ENCODE results near the gene PTPN23. TPM values are rescaled to one million over a fixed set of nuclear protein-coding genes. Genes with fewer than 3 reads are reported as not detected.
"Not testable (repeated sequence)": the region's sequence is repeated elsewhere in the genome, so short reads cannot be mapped to it uniquely, and the experiment has no call there.

Gene PTPN23
- polyA plus RNA-seq, 1 donor from 2014 or later: 5.0 TPM

DNA sequence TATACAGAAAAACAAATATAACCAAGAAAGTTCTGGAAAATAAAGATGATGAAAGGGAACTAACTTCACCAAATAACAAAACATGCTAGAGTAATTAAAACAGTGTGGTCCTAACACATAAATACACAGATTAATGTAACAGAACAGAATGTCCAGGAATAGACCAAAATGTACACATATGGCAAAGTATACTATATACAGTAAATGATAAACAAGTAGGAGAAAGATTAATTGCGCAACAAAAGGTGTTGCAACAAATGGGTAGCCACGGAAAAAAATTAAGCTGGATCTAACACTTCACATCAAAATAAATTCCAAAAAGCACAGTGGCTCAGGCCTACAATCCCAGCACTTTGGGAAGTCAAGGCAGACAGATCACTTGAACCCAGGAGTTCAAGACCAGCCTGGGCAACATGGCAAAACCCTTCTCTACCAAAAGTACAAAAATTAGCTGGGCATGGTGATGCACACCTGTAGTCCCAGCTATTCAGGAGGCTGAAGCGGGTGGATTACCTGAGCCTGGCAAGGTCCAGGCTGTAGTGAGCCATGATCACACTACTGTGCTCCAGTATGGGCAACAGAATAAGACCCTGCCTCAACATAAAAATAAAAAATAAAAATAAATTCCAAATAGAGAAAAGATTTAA is 75.1 kb downstream of the PTPN23 start:
- H3K4me3 Mint-ChIP-seq: no peak overlapping the region

DNA sequence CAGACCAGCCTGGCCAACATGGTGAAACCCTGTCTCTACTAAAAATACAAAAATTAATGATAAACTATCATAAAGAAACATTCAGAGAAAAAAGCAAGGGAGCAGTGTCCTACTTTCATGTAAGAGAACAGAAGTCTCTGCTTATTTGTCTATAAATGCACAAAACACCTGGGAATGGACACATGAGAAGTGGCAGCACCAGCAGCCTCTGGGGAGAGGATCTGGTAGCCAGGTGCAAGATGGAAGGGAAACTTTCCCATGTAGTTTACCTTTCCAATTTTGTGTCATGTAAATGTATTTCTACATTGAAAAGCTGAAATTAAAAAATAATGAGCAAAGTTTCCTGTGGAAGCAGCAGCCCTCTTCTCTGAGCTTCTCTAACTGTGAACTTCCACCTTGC is 76.2 kb downstream of the PTPN23 start:
- Mint-ChIP-seq H3K4me3 (no peak overlapping the region), H3K4me1 (peaks cover 14 to 29% (median 19%) of the 10 kb centered on the region in 3 donors), H3K9me3 (peaks cover 1 to 6% (median 2%) of the 10 kb centered on the region in 3 donors), H3K27ac (no peak overlapping the region), H3K27me3 (no peaks in the 10 kb centered on the region), H3K36me3 (peaks cover 11% of the 10 kb centered on the region)

More for the DNA sequence above, 75.1 kb downstream of the PTPN23 start:
- H3K9me3 Mint-ChIP-seq: peaks cover 1 to 6% (median 2%) of the 10 kb centered on the region in 3 donors
- H3K36me3 Mint-ChIP-seq: peaks cover 9% of the 10 kb centered on the region
- peaks cover 12 to 32% (median 18%) of the 10 kb centered on the region in 3 donors for H3K4me1 Mint-ChIP-seq
- H3K27me3 Mint-ChIP-seq: no peaks in the 10 kb centered on the region
- no peak overlapping the region for H3K27ac Mint-ChIP-seq

DNA sequence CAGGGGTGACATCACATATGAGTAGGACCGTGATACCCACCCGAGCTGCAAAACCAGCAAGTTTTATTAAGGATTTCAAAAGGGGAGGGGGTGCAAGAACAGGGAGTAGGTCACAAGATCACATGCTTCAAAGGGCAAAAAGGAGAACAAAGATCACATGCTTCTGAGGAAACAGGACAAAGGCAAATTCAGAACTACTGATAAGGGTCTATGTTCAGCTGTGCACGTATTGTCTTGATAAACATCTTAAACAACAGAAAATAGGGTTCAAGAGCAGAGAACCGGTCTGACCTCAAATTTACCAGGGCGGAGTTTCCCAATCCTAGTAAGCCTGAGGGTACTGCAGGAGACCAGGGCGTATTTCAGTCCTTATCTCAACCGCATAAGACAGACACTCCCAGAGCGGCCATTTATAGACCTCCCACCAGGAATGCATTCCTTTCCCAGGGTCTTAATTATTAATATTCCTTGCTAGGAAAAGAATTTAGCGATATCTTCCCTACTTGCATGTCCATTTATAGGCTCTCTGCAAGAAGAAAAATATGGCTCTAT is 78.8 kb downstream of the PTPN23 start:
- H3K4me3 Mint-ChIP-seq, H3K36me3 Mint-ChIP-seq: not testable (repeated sequence)
- H3K27ac Mint-ChIP-seq: peak overlapping the region in 1 of 3 donors; percentile 20

More for the DNA sequence above, 78.8 kb downstream of the PTPN23 start:
- H3K9me3 Mint-ChIP-seq, H3K27me3 Mint-ChIP-seq: not testable (repeated sequence)
- H3K4me1 Mint-ChIP-seq: peaks cover 21 to 28% (median 21%) of the 10 kb centered on the region in 3 donors

Other genes starting within 250 kb of the PTPN23 start
- gene SETD2, start 216.9 kb upstream of the PTPN23 start, polyA plus RNA-seq: 32.6 TPM
- 4.7 TPM for gene KIF9, start 98.2 kb upstream of the PTPN23 start, polyA plus RNA-seq
- gene KLHL18, start 98.1 kb upstream of the PTPN23 start, polyA plus RNA-seq: 17.4 TPM
- gene SCAP, start 94.9 kb downstream of the PTPN23 start, polyA plus RNA-seq: 38.7 TPM
- 39.2 TPM for gene ELP6, start 132.7 kb downstream of the PTPN23 start, polyA plus RNA-seq
- 0.41 TPM for gene CSPG5, start 197.8 kb downstream of the PTPN23 start, polyA plus RNA-seq

Measured in IgD-negative memory B cell (primary cell).